WTC11 (cell line): Measurements from ENCODE around the gene LIMK1. TPM values are rescaled to one million over a fixed set of nuclear protein-coding genes. Genes with fewer than 3 reads are reported as not detected.

Experiments
- ATAC-seq: fragments of 200-7000 bp; cut with Tn5 transposase; 2 replicates; pipeline ENCODE4 v1.10.0; 2021; ENCODE audit warnings: mild to moderate bottlenecking, moderate library complexity
- CTCF ChIA-PET: fragments of 300-600 bp; sonication (Branson Sonifier 250); formaldehyde crosslinking; loops from one replicate; lab custom pipeline; 2021; ENCODE audit warnings: antibody characterized with exemption; lab: Charles Lee
- POLR2A ChIA-PET: fragments of 350-600 bp; sonication (Branson Sonifier 250); formaldehyde crosslinking; loops from one replicate; lab custom pipeline; 2021; ENCODE audit warnings: antibody characterized with exemption; lab: Charles Lee
- DNase-seq: peaks from one replicate; pipeline ENCODE4 v3.0.0; 2021; ENCODE audit warnings: low spot score
- H3K27ac Mint-ChIP-seq: 2 replicates; pipeline ENCODE4 v1.8.0; 2021; ENCODE audit warnings: mixed read lengths
- H3K27me3 Mint-ChIP-seq: 2 replicates; pipeline ENCODE4 v1.8.0; 2021; ENCODE audit warnings: low read depth, mild to moderate bottlenecking, moderate library complexity, mixed read lengths
- H3K36me3 Mint-ChIP-seq: 2 replicates; pipeline ENCODE4 v1.8.0; 2021; ENCODE audit warnings: mixed read lengths
- H3K4me1 Mint-ChIP-seq: 2 replicates; pipeline ENCODE4 v1.8.0; 2022; ENCODE audit warnings: mixed read lengths
- H3K4me3 Mint-ChIP-seq: 2 replicates; pipeline ENCODE4 v1.8.0; 2021; ENCODE audit warnings: mild to moderate bottlenecking, moderate library complexity, mixed read lengths
- H3K9me3 Mint-ChIP-seq: 2 replicates; pipeline ENCODE4 v1.8.0; 2021; ENCODE audit warnings: mixed read lengths
- AFF4 ChIP-seq: sonication (generic); formaldehyde crosslinking; IDR thresholded peaks from 2 replicates; pipeline ENCODE4 v1.8.1; 2023; ENCODE audit warnings: mild to moderate bottlenecking, missing genetic modification reagents, borderline replicate concordance
- AR ChIP-seq: fragments of 250-450 bp; sonication (Bioruptor Pico); IDR thresholded peaks from 2 replicates; pipeline ENCODE4 v1.9.0; 2021; ENCODE audit warnings: mild to moderate bottlenecking
- ARID4B ChIP-seq: sonication (generic); formaldehyde crosslinking; IDR thresholded peaks from 2 replicates; pipeline ENCODE4 v1.8.0; 2023; ENCODE audit warnings: missing genetic modification reagents, mild to moderate bottlenecking, borderline replicate concordance
- CTCF ChIP-seq: fragments of 200-600 bp; IDR thresholded peaks from 2 replicates; pipeline ENCODE4 v1.8.0; 2022; ENCODE audit warnings: antibody characterized with exemption
- ERG ChIP-seq: fragments of 250-450 bp; sonication (Bioruptor Pico); IDR thresholded peaks from 2 replicates; pipeline ENCODE4 v1.8.0; 2021; ENCODE audit warnings: mild to moderate bottlenecking
- ETV6 ChIP-seq: sonication (generic); formaldehyde crosslinking; IDR thresholded peaks from 2 replicates; pipeline ENCODE4 v1.8.1; 2022; ENCODE audit warnings: mild to moderate bottlenecking, missing genetic modification reagents
- KAT7 ChIP-seq: sonication (generic); formaldehyde crosslinking; IDR thresholded peaks from 2 replicates; pipeline ENCODE4 v1.8.1; 2023; ENCODE audit warnings: missing genetic modification reagents, mild to moderate bottlenecking, borderline replicate concordance
- MLX ChIP-seq: sonication (generic); formaldehyde crosslinking; IDR thresholded peaks from 2 replicates; pipeline ENCODE4 v1.8.1; 2023; ENCODE audit warnings: mild to moderate bottlenecking, missing genetic modification reagents, moderate library complexity
- NFYB ChIP-seq: sonication (generic); formaldehyde crosslinking; conservative IDR thresholded peaks from 2 replicates; pipeline ENCODE4 v1.8.0; 2022; ENCODE audit warnings: low read depth, missing genetic modification reagents
- PREB ChIP-seq: sonication (generic); formaldehyde crosslinking; IDR thresholded peaks from 2 replicates; pipeline ENCODE4 v1.8.1; 2022; ENCODE audit warnings: mild to moderate bottlenecking, missing genetic modification reagents, moderate library complexity, borderline replicate concordance
- ZNF532 ChIP-seq: fragments of 250-450 bp; sonication (Bioruptor Pico); IDR thresholded peaks from 2 replicates; pipeline ENCODE4 v1.9.0; 2021; ENCODE audit warnings: mild to moderate bottlenecking, borderline replicate concordance
- total RNA-seq: library from RNA; stranded (reverse); gene quantifications from 3 replicates; pipeline ENCODE4 v1.2.3, GENCODE V29; 2021

Gene LIMK1
- total RNA-seq, 1 experiment from 2014 or later: 85.4 TPM

- Mint-ChIP-seq H3K36me3 (no peaks in the 10 kb centered on the region), H3K9me3 (no peaks in the 10 kb centered on the region), H3K27ac (no peak overlapping the region), H3K27me3 (no peaks in the 10 kb centered on the region), H3K4me3 (no peak overlapping the region), H3K4me1 (peaks cover 36% of the 10 kb centered on the region)
- DNase-seq (no peak), ATAC-seq (no peak)
- ChIA-PET CTCF (interaction anchor here (0.5 to 0.7 kb wide), 3 partner anchors 12 to 117 kb away, joined by 3 to 4 read pairs (median 3); no protein-coding TSS in a partner anchor), POLR2A (no interaction called here)
- TF ChIP-seq AFF4 (CRISPR knock-in tag): no peak
- TF ChIP-seq PREB: no peak
- TF ChIP-seq ARID4B (CRISPR knock-in tag): no peak
Measured at GRCh38 chr7:74047804-74048380, 35.7 kb upstream of the LIMK1 start.

- Mint-ChIP-seq H3K9me3 (no peaks in the 10 kb centered on the region), H3K4me3 (no peak overlapping the region), H3K4me1 (peaks cover 23% of the 10 kb centered on the region), H3K36me3 (no peaks in the 10 kb centered on the region), H3K27ac (no peak overlapping the region), H3K27me3 (no peaks in the 10 kb centered on the region)
- no peak for DNase-seq
- ChIA-PET POLR2A (no interaction called here), CTCF (interaction anchor here (0.7 kb wide), 1 partner anchor 22 kb away, joined by 4 read pairs; no protein-coding TSS in a partner anchor)
- ATAC-seq: no peak
- no peak for TF ChIP-seq AR (CRISPR knock-in tag)
- no peak for TF ChIP-seq ERG (CRISPR knock-in tag)
- TF ChIP-seq NFYB (CRISPR knock-in tag): no peak
- no peak for TF ChIP-seq CTCF
- no peak for TF ChIP-seq ZNF532
- no peak for TF ChIP-seq ETV6 (CRISPR knock-in tag)
- no peak for TF ChIP-seq MLX (CRISPR knock-in tag)
- no peak for TF ChIP-seq KAT7
Measured at GRCh38 chr7:74048999-74049599, 34.5 kb upstream of the LIMK1 start.
